ENCODE measurements around the gene LPO.

LPO gene

DNA sequence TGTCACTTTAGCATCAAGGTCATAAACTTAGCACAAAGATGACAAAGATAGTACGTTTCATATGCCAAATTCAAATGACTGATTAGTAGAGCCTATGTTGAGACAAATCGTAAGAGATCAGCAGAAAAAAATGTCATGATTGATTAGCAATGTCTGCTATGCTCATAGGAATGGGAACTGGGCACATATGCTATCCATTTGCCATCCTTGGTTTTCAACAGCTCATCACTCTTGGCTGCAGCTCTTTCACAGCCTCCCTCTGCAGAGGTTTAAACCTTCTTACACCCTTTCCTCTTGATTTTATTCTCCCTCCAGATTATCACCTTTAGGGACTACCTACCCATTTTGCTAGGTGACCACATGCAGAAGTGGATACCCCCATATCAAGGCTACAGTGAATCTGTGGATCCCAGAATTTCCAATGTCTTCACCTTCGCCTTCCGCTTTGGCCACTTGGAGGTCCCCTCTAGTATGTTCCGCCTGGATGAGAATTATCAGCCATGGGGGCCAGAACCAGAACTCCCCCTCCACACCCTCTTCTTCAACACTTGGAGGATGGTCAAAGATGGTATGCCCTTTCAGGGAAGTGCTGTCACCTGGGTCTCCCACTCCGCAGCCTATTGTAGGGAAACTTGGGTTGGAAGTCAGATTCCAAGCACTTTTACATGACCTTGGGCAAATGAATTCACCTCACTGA lies 26.2 kb downstream of the LPO start:
- DNase-seq = no peak

DNA sequence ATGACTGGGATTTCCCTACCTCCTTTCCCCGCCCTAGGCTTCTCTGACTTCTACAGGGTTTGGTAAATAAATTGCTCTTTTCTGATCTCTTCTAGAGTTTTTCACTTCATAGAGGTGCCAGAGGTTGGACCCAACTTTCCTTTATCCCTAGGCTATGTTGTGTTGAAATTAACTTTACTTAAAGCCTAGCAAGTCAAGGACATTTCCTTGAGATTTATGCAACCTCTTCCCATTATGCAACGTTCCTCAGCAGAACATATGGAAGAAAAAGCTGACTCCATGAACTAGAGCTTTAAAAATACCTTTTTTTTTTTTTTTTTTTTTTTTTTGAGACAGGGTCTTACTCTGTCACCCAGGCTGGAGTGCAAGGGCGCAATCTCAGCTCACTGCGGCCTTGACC lies 26.9 kb downstream of the LPO start:
- no peak for DNase-seq

DNA sequence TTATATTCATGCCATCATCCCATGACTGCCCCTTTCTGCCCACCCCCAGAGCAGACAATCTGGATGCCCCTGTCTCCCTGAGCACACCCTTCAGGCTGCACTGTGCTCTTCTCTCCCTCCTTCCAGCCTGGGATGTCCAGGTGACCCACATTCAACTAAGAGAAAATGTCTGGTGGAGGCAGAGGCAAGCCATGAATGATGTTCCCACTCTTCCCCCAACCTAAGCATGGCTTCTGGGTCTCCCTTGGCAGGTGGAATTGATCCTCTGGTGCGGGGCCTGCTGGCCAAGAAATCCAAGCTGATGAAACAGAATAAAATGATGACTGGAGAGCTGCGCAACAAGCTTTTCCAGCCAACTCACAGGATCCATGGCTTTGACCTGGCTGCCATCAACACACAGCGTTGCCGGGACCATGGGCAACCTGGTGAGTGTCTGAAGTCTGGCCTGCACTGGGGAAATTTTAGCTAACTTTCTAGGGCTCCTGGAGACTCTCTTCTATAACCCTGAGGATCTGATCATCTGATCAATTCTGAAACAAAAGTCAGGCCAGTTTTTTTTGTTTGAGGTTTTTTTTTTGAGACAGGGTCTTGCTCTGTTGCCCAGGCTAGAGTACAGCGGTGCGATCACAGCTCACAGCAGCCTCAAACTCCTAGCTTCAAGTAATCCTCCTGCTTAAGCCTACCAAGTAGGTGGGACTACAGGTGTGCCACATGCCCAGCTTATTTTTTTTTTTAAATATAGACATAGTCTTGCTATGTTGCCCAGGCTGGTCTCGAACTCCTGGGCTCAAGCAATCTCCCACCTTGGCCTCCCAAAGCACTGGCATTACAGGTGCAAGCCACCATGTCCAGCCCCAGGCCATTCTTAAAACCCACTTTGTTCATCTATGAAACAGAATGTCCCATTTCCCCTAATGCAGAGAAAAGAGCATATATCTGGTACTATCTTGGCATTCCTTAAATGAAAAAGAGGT lies 27.8 kb downstream of the LPO start:
- no peak for DNase-seq

DNA sequence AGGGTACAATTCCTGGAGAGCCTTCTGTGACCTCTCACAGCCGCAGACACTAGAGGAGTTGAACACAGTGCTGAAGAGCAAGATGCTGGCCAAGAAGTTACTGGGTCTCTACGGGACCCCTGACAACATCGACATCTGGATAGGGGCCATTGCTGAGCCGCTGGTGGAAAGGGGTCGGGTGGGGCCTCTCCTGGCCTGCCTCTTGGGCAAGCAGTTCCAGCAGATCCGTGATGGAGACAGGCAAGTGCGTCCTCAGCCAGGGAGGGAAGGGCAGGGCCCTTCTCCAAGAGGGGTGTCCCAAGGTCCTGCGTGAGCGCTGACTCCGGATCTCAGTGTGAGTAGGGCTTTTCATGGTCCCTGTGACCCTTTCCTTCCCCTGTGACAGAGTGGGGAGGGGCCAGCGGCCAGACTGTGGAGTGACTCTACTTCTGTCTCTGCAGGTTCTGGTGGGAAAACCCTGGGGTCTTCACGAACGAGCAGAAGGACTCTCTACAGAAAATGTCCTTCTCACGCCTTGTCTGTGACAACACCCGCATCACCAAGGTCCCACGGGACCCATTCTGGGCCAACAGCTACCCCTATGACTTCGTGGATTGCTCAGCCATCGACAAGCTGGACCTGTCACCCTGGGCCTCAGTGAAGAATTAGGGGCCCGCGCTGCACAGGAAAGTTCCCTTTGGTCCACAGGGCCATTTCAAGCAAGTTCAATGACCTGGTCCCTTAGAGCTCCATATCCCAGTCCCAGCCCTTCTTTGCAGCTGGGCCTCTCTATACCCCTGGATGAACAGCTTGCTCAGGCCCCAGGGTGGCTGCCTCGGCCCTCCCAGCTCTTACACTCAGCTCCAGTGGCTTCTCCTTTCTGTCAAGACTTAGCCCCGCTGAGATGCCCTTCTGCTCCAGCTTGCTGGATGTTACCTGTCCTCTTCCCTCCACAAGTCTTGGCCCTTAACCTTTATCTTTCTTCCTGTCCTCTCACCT lies 29.3 kb downstream of the LPO start:
- no peak for DNase-seq

DNA sequence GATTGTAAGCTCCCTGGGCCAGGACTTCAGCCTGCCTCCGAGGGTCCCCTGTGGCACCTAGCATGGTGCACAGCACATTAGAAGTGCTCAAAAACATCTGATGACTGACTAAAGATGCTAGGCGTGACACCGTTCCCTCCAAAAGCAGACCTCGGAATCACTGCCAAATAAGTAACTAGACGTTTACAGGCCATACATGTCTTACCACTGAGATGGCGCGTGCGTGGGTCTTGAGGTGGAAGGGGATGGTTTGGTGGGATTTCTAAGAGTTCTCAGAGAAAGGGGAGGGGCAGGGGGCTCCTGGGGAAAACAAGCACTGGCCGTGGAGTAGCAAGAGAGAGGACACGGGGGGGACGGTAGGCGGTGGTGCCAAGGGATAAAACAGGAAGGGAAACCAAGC lies 29.9 kb downstream of the LPO start:
- DNase-seq = no peak

DNA sequence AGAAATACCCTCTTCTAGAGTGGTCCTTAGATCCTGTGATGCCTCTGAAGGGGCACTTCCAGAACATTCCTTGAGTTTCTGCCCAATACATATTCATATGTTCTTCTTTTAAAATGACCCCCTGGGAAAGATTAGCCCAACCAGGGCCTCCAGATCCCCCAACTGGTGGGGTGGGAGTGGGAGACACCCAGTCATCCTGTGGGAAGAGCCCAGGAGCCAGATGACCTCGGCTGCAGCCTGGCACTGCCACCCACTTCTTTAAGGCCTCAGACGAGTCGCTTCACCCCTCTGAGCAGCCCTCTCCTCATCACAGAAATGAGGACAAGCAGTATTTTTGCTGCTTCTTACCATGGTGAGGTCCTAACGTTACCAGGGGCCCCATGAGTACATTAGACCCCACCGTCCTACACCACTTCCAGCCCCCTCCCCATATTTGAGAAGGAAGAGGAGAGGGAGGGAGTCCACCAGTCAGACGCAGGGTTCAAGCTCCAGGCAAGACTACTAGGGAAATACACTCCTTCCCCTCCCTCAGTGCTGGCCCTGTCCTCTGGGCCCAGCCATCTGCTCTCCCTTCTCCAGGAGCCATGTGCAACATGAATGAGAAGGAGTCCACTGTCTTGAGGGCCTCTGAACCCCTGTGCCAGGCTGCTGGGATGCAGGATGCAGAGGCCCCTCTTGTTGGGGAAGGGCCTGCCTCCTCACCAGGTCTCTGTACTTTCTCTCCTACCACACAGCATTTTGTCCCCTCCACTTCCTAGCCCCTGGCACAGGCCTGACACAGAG lies 30.6 kb downstream of the LPO start:
- DNase-seq = no peak

DNA sequence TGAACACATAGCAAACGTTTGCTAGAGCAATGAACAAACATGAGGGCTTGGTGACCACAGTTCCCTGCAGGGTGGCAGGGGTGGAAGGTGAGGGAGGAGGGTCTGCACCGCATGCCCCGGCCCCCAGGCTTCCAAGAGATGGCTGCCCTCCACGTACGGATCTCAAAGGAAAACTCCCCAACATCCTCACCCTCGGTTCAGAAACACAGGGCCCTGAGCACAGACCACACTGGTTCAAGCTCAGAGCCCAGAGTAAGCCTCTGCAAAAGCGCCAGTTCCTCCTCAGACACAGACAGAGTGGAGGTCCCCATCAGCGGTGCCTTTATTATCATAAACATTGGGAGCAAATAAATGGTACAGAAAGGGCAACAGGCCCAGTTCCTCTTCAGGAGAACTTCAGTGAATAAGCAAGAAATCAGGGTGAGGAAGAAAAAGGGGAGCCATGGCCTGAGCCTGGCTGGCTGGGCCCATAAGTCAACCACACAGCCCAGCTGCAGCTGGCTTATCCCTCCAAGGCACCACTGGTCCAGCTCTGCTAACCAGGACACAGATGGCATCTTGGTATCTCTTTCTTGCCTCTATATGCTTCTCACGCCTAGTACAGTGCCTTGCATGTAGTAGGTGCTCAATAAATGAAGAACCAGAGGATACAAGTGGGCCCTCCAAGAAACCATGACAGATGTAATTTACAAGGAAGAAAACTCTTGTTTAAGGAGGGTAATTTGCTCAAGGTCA lies 31.3 kb downstream of the LPO start:
- DNase-seq = no peak

DNA sequence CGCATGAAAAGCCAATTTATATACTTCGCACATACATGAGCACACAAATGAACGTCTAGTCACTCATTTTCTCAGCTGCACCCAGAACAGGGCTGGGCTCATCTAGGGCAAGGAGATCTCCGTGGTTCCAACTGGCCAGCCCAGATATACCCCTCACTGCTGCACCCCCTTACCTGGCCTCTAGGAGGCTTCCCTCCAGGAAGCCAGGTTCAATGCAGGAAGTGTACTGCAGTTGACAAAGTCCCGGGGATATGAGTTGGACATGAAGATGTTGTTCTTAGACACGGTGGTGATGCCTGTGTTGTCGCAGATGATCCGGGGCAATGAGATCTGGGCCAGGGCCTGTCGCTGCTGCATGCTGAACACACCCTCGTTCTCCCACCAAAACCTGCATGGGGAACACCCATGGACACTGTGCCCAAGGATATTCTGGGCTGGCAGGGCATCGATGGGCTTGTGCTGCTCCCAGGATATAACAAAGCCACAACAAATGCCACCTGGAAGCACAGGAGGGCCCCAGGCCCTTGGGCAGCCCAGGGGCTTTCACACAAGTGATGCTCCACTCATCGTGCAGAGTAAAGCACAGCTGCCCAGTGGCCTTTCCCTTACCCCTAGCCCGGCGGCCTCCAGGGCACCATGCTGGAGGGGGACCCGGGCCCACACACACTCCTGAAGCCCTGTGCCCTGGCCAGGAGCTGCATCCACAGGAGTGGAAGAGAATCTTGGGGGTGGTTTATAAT lies 32.3 kb downstream of the LPO start:
- DNase-seq = no peak

DNA sequence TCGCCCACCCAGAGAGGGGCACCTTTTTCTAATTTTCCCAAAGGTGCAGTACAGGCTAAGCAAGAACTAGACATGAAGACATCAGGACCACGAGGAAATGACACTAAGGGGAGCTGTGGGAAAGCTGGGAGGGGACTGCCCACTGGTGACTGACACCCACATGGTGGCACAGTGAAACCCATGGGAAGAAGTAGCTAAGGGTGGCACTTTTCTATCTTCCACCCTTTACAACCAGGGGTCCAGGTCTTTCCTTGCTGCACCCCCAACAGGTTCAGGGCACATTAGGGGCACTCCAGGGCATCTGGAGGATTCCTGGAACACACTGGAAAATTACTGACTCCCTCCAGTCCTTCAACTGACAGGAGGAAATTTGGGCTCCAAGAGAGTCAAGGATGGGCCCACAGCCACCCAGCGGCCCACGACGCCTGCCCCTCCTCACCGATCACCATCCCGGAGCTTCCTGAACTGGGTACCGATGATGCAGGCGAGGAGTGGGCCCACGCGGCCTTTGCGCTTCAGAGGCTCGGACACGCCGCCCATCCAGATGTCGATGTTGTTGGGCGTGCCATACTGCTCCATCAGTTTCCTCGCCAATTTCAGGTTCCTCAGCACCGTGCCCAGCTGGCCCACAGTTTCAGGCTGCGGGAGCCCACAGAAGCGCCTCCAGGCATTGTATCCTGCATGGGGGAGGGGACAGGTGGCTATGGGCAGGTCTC lies 33.0 kb downstream of the LPO start:
- no peak for DNase-seq

DNA sequence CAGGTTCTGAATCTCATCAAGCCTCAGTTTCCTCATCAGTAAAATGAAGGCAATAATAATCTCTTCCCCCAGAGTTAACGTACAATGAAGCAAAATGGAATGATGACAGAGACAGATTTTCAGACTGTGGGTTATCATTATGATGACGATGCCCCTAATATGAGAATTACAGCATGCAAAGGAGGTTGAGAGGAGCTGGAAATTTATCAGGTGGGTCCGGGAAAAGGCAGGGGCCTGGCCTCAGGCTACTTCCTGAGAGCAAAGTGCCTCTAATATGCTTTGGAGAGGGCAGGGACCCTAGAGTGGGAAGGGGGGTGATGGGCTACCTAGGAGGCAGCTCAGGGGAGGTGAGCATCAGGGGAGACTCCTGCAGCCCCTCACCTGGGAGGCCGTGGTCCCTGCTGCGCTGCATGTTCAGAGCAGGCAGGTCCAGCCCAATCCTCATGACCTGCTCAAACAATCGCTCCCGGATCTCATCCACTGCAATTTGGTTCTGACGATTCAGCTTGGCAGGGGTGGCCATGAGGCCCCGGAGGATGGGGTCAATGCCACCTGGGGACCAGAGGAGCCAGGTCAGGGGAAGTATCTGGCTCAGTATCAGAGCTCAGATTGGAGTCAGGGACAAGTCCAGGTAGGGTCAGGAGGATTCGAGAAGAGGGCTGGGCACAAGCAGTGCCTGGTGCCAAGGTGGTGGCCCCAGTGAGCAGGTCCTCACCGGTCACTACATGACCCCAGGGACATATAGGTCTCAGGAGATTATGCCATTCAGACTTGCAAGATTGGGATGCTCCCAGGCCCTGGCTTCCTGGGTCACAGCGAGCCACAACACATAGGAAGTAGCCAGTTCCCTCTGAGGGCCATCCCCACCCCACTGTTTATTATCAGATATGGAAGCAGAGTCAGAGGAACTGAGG lies 34.2 kb downstream of the LPO start:
- no peak for DNase-seq

DNA sequence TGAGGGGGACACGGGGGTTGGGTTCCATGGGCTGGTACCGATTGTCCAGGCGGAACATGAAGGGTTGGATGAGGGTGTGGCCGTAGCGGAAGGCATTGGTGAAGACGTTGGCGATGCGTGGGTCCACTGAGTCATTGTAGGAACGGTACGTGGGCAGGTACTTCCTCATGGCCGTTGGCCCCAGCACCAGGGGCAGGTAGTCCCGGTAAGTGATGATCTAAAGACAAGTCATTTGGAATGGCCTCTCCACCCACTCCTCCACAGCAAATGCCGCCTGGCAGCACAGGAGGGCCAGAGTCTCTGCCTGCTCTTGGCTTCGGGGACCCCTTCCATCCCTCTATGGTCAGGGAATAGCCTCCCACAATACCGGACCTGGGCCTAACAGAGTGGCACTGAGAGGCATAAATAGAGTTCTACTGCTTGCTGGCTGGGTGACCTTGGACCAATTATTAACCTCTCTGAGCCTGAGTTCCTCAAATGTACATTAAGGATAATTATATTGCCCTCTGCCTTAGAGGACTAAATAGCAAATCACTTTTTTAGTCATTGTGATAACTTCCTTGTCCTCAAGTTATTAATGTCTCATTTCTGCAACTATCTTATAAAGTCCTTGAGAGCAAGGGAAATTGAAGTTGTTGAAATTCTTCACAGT lies 35.2 kb downstream of the LPO start:
- DNase-seq = no peak

DNA sequence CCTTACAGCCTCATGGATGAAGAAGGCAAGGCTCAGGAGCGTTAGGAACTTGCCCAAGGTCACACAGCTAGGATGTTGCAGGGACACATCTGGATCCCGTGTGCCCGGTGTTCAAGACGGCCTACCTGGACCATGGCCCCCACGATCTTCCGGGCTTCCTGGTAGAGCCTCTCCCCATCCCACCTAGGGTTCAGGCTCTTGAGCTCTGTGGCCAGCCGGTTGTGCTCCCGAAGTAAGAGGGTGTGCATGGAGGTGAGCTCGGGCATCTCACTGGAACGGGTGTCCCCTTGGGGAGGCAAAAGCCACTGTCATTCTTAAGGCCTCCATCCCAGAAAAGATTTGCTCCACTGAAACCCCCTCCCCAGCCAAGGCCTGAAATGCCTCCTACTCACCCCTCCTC lies 37.0 kb downstream of the LPO start:
- DNase-seq = no peak

DNA sequence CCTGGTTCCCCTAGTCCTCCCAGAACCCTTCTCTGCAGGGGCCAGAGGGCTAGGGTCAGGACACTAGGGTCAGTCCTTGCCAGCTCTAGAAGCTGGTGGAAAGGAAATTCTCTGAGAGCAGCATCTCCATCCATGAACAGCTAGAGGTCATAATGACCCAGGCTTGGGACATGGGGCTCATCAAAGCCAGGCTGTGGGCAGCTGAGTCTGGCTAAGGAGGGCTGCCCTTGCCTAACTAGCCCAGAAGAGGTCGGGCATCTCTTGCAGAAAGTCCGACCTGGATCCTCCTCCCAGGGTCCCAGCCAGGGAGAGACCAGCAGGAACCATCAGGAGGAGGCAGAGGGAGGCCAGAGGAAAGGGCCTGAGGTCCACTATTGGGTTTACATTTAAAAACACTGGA lies 38.0 kb downstream of the LPO start:
- no peak for DNase-seq

DNA sequence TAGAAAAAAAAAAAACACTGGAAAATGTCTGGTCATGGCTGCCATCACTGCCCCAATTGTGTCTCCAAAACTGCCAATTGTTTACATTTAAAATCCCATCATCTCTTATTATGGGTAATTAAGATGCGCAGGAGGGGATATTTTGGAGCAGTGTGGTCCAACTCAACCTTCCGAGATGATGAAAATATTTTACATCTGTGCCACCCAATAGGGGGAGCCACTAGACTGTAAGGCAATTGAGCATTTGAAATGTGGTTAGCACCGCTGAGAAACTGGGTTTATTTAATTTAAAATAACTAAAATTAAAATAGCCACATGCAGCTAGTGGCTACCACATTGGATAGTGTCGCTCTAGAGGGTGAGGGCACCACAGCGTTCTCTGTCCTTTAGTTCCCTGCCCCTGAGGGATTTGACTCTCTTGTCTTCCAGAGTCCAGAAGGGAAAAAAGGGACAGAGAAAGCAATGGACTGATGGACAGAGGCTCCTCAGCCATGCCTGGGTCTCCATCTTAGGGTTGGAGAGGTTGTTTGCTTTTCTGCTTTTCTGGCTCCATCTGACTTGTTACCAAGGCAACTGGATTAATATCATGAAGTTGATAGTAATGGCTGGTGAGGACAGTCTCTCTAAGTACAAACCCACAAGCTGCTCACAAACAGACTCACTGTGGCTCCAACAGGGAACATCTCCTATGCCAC lies 38.9 kb downstream of the LPO start:
- no peak for DNase-seq

DNA sequence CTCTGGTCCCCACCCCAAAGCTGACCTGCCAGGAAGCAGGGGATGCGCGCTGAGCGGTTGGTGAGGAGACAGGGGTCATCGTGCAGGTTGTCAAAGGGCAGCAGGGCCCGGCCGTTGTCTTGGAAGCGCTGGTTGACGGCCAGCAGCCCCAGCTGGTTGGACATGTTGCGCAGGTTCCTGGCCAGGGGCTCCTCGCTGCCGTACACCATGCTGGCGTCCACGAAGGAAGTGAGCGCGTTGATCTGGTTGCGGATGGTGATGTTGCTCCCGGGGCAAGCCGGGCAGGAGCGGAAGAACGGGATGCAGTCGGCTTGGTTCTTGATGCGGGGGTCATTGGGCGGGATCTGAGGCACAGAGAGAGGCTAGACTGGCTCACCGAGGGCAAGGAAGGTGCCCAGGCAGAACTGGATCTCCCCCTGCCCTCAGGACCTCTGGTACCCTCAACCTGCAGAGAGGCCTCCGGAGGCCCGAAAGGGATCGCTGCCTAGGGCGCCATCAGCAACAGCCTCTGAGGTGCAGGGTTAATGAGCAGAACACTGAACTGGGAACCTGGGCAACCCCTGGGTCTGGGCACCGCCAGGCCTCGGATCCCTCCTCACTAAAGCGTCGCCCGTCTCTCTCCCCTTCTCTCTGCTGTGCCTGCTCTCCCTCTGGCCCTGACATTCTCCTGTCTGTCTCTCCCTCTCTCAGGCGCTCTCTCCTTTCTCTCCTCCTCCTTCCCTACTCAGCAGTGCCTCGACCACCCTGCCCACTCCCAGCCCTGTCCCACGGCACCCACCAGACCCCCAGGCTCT lies 39.6 kb downstream of the LPO start:
- DNase-seq = no peak

DNA sequence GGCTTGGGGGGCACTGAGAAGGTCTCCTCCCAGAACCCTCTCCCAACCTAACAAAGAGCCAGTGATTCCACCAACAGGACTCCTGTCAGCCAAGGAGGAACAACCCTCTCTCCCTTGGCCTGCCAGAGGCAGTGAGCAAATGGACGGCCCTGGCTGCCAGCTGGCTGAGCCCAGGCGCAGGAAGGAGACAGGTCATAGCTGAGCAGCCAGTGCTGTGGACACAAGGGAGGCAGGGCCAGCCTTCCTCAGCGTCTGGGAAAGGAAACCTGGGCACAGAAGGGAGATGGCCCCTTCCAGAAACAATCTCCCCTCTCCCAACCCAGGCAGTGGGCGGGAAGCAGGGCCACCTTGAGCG lies 40.3 kb downstream of the LPO start:
- DNase-seq = no peak

Measured in NCI-H774 (cell line).